ENCODE measurements around the gene HRK. TPM values are rescaled to one million over a fixed set of nuclear protein-coding genes. Genes with fewer than 3 reads are reported as not detected.

The HRK gene
- total and polyA plus RNA-seq, 2 of the 4 experiments (the other 2 are of a cell fraction) = not detected

GRCh38 chr12:116856729-116857128 lies 24.5 kb downstream of the HRK start:
- no peak overlapping the region for H3K14ac ChIP-seq (replicated peaks; ENCODE audit: low read depth, low read length)
- peaks cover under 1% of the 10 kb centered on the region; the same call in 1 of the 2 replicates for H3K9me1 ChIP-seq (ENCODE audit: insufficient read depth, low read length)
- no peaks in the 10 kb centered on the region; the same call in 1 of the 2 replicates for H3K27me3 ChIP-seq (ENCODE audit: control insufficient read depth, insufficient read depth, low read length)
- H3K23ac ChIP-seq (ENCODE audit: low read depth, low read length) = no peak overlapping the region
- H2AK9ac ChIP-seq (replicated peaks; ENCODE audit: low read depth, low read length, poor library complexity) = no peak overlapping the region
- H3K56ac ChIP-seq (ENCODE audit: extremely low read depth, insufficient read depth, low read length) = no peak overlapping the region
- H3K18ac ChIP-seq (ENCODE audit: low read depth, low read length) = no peak overlapping the region
- H3K27ac ChIP-seq (ENCODE audit: insufficient read depth, low read length) = no peak overlapping the region
- POLR2A ChIA-PET (ENCODE audit: unreplicated experiment) = no interaction called here
- no peak overlapping the region for H3K4ac ChIP-seq (ENCODE audit: low read depth, low read length)
- TF ChIP-seq CHD1 (IDR thresholded peaks at IDR 0.05; ENCODE audit: low read depth, low read length) (no peak), POLR2A (IDR thresholded peaks at IDR 0.05; ENCODE audit: low read depth, low read length) (no peak), FOS (IDR thresholded peaks at IDR 0.05; ENCODE audit: low read depth, low read length) (no peak), RAD21 (IDR thresholded peaks at IDR 0.05; ENCODE audit: low read length) (no peak), MXI1 (IDR thresholded peaks at IDR 0.05; ENCODE audit: borderline replicate concordance, low read depth, low read length) (no peak), USF2 (IDR thresholded peaks at IDR 0.05; ENCODE audit: low read depth, low read length) (no peak), ELK1 (IDR thresholded peaks at IDR 0.05; ENCODE audit: borderline replicate concordance, low read depth, low read length) (no peak), CEBPB (IDR thresholded peaks at IDR 0.05; ENCODE audit: low read depth, low read length) (no peak), NFE2L2 (IDR thresholded peaks at IDR 0.05; ENCODE audit: low read depth, low read length) (no peak), MAZ (IDR thresholded peaks at IDR 0.05; ENCODE audit: borderline replicate concordance, low read depth, low read length) (no peak), BHLHE40 (IDR thresholded peaks at IDR 0.05; ENCODE audit: low read depth, low read length) (no peak)
- no peak overlapping the region for H3K4me2 ChIP-seq (ENCODE audit: low read depth, low read length)
- no peak overlapping the region for H2BK20ac ChIP-seq (ENCODE audit: low read depth, low read length)
- no peak overlapping the region for H3K4me3 ChIP-seq (ENCODE audit: insufficient read depth, low read depth, low read length)
- H3K9ac ChIP-seq (ENCODE audit: low read depth, low read length) = no peak overlapping the region
- H3K79me1 ChIP-seq (ENCODE audit: low read depth in 1 of 2, low read length in 2 of 2) = no peaks in the 10 kb centered on the region
- no peak overlapping the region for H4K5ac ChIP-seq (ENCODE audit: low read depth, low read length)
- dilution Hi-C loops (cut with HindIII; ENCODE audit: low sequenced_read_pairs, unreplicated experiment) = no loop called here
- no peak overlapping the region for H4K8ac ChIP-seq (ENCODE audit: low read depth in 2 of 2, low read length in 2 of 2)
- no peak overlapping the region for H2AFZ ChIP-seq (replicated peaks; ENCODE audit: low read length, poor library complexity)
- H2AK5ac ChIP-seq (ENCODE audit: low read depth, low read length) = no peak overlapping the region
- no peak overlapping the region for H2BK5ac ChIP-seq (ENCODE audit: low read depth, low read length, poor library complexity, severe bottlenecking)
- H4K91ac ChIP-seq (ENCODE audit: insufficient read depth, low read depth, low read length) = no peak overlapping the region
- peaks cover under 1% of the 10 kb centered on the region for H3K4me1 ChIP-seq (ENCODE audit: control insufficient read depth, insufficient read depth, low read length)
- BruUV-seq (replicated peaks) = no TSS peak
- no peaks in the 10 kb centered on the region for H4K20me1 ChIP-seq (ENCODE audit: insufficient read depth, low read length)
- H2BK120ac ChIP-seq (ENCODE audit: low read depth, low read length) = no peak overlapping the region
- H3K9me3 ChIP-seq (ENCODE audit: control insufficient read depth, insufficient read depth, low read length) = no peaks in the 10 kb centered on the region
- no peak overlapping the region for H2BK15ac ChIP-seq (ENCODE audit: low read depth, low read length)
- in situ Hi-C loops (cut with MboI; ENCODE audit: low sequenced_read_pairs) = no loop called here
- no CpG with 5 or more reads among the region's 11 CpGs for WGBS, 2 experiments (ENCODE audit: extremely low coverage in 2 of 2, insufficient read length in 1 of 2)
- CTCF ChIA-PET = interaction anchor here (1.3 kb wide), 1 partner anchor 11 kb away, joined by 5 read pairs; no protein-coding TSS in a partner anchor
- H3K36me3 ChIP-seq (ENCODE audit: control insufficient read depth, insufficient read depth, low read length) = no peaks in the 10 kb centered on the region
- DNase-seq = no peak
- intact Hi-C loops (cut with micrococcal nuclease) = no loop called here
- no peak for ATAC-seq (ENCODE audit: low read depth)

Data from IMR-90 (cell line).